ENCODE measurements around the gene HOXA6.

Gene HOXA6

DNA sequence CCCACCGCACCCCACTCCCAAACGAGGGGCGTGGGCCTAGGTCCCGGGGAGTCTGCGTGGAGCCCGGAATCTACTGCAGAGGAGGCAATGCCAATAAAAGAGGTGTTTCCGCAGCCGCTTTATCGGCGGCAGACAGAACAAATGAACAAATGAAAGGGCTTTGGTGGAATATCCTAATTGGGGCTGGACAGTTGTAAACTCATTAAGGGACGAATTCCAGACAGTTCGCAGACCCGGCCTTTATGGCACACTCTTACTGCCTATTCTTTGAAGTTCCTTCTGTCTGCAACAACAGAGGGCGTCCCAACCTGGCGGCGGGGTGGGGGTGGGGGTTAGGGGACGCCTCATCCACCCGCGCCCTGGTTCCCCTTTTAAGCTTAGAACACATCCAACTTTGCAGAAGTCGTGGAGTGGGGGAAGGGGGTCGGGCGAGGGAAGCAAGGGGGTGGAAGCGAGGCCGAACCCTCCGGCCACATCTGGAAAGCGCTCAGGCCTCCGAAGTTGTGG is 13.7 kb upstream of the HOXA6 start:
- DNase-seq (ENCODE audit: low read depth): no peak

DNA sequence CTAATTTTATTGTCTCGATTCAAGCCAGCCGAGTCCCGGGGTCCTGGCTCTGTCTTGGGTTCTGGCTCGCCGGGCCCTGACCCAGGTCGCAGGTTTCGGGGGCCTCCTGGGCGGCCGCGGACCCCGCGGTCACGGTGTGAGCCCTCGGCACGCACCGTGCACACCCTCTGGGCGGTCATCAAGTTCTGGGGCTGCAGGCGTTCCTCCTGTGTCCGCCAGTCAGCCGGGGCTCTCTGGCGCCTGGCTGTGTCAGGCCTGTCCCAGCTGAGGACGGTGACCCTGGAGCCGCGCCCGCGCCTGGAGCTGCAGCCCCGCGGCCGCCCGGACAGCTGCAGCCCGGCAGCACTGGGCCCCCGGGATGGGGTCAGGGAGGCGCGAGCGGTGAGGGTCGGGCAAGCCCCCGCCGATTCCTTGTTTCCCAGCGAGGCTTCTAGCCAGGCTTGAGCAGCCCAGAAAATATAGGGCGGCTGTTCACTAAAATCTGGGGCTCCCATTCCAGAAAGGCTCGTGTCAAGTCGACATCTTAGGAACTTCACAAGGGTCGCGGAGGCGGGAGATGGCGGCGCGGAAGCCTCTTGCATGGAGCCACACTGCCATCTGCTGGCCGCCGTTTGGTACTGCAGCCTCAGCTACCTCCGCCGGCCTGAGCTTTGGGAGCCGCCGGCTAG is 13.1 kb upstream of the HOXA6 start:
- DNase-seq (ENCODE audit: low read depth): no peak

DNA sequence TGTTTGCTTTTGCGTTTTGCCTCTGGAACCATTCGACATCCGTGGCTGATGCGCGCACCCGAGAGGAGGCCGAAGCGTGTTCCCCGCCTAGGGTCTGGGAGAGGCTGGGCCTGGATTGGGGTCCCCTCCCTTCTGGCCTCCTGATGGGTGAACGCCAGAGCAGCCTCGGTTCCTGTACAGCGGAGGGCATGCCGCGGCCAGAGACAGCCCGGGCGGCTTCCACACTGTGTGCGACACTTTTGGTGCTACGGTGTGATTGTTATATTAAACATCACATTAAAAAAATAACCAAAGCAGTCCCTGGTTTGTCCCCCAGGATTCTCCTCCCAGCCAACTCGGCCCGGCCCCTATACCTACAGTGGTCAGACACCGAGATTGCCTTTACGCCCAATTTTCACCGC is 12.6 kb upstream of the HOXA6 start:
- DNase-seq (ENCODE audit: low read depth): no peak

DNA sequence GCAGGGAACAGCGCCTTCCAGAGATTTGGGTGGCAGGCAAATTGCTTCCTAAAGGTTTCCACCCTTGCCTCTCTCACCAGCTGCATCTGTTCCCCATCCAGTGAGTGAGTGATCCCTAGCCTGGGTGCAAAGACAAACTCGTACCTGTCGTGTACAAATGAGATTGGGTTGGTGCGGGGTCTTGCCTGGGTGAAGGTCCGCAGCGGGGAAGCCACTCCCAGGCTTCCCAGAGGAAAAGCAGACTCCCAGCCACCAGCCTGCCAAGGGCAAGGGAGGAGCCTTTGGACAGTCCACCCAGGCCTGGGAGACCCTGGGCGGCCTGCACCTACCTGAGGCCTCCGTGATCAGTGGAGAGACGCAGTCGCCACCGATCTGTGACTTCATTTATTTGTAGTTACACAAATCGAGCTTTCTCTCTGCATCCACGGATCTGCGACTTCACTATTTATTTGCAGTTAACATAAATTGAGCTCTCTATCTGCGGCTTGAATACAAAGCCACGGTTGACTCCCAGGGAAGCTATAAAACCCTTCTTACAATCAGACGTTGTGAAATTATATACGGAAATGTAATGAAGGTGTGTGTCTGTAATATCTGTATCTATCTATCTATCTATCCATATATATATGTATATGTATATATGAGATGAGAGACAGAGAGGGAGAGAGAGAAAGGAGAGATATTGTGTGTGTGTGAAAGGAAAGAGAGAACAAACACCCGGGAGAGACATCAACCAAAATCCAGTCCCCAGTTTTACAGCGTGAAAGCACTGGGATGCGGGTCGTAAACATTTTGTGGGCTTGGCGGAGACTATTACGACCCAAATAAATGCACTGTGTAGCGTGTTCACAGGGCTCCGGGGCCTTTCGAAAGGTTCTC is 11.9 kb upstream of the HOXA6 start:
- DNase-seq (ENCODE audit: low read depth): no peak

DNA sequence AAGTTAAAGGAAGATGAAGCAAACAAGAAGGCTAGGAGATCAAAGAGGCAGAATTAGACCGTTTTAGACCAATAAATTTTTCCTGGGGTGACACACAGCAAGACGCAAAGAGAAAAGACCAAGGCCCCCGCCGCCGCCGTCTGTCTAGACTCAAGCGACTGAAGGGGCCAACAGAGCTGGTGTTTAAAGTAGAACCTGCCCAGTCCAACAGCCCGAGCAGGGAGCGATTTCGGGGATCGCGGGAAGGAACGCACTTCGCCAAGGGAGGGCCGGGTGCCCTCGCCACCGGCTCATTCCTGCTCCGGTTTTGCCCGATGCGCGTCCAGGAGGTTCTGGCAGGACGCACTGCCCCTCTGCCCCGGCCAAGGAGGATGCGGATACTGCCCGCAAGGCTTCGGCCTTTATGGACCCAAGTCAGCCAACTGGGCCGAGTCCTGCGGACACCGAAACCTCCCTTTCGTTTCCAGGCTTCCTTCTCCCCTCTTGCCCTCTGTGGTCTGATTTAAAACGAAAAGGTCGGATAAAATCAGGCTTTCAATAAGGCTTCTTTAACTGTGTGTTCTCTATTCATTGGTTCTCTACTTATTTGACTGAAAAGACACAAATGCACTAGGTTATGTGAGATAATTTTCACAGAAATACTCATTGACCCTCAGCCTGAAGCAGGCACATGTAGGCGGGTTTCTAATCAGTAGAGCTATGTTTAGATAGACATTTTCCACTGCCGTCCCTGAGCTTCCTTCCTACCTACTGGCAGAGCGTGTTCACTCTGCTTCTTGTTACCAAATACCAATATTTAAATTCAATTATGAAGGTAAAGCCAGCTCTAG is 11.1 kb upstream of the HOXA6 start:
- DNase-seq (ENCODE audit: low read depth): no peak

DNA sequence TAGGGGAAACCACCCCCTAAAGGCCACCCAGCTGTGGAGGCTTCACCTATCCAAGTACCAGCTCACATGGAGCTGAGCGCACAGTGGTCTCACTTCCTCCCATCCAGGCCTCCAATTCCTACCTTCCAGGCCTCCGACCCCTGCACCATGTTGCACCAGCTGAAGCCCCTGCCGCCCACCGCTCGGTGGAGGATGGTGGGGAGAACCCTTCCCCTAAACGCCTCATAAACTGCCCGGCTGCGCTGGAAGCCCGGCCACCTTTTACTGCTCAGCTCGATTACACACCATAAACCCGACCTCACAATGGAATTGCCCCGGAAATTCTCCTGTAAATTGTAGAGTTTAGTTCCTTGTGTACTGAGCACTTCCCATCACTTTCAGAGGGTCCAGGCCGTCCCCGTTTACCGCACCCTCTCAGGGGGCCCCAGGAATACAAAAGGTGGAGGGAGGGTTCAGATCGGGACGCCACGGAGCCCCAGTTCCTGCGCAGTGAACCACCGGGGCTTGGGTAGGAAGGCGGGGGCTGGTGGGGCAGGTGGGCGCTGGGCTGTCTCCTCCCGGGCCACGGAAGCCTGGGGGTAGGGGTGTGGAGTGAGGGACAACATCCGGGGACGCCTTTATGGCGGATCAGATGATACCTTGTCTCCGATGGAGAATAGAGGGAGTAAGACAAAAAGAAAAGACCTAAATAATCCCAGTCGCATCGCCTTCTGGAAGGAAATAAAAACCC is 10.3 kb upstream of the HOXA6 start:
- DNase-seq (ENCODE audit: low read depth): no peak

DNA sequence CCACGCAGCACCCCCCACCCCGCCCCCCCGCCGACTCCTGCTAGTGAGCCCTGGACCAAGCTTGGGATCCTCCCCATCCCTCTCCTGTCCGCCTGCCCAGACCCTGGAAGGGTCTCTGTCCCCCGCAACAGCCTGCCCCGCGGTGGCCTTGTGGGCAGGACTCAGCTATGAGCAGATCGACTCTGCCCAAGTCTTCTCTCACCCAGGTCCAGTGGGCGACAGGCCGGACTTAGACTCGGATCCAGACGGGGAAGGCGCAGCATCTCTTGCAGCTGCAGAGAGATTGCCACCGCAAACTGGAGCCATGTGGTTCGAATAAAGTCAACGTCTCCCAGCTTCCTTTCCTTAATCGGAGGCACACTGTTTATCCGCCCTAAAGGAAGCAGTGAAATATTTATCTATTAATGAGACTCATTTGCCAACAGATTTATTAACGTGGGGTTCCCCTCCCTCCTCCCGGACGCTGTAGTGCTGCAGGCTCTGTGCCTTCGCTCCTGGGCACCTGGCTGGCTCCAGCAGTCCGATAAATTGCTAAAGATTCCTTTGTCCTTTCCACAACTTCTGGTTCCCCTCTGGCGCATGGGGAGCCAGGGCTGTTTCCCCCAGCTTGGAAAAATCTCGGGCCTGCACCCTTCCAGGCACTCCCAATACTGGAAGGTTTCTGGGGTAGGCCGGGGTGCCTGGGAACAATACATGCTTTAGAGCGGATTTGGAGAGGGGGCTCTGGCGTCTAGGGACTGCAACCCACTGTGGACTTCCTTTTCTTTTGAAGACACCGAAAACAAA is 9.5 kb upstream of the HOXA6 start:
- DNase-seq (ENCODE audit: low read depth): no peak

DNA sequence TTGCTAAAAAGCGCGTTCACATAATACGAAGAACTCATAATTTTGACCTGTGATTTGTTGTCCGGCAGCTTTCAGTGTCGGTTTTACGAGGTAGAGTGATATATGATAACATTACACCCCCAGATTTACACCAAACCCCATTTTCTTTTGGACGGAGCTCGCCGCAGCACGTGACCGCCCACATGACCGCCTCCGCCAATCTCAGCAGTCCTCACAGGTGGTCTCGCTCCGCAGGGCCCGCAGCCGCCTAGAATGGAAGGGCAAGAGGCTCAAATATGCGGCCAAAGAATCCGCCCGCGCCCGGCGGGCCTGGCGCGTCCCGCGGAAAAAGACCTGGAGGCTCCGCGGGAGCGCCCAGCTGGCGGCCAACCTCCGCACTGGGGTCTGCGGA is 8.9 kb upstream of the HOXA6 start, which contains the start of gene HOXA7:
Gene HOXA7, minus strand, starts transcription at position 168 of the 391 bp plus-strand sequence. Its CDS starts 130 bp downstream, at position 38.
- DNase-seq (ENCODE audit: low read depth): no peak

DNA sequence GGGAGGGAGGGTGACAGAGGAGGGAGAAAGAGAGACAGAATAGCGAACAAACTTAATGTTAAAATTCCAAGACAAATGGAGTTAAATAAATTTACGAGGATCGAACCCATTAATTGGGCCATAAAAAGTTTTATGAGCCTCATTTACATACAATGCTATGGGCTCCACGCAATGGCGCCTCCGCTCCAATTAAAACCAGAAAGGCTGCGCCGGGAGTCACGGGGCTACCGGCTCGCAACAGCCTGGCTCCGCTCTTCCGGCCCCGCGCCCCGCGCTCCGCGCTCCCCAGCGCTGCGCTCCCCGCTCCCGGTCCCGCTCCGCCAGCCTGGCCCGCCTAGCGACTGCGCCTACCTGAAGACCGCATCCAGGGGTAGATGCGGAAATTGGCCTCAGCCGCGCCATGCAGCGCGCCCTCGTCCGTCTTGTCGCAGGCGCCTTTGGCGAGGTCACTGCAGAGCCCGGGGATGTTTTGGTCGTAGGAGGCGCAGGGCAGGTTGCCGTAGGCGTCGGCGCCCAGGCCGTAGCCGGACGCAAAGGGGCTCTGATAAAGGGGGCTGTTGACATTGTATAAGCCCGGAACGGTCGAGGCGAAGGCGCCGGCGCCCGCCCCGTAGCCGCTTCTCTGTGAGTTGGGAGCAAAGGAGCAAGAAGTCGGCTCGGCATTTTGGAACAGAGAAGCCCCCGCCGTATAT is 8.4 kb upstream of the HOXA6 start:
- no peak for DNase-seq (ENCODE audit: low read depth)

DNA sequence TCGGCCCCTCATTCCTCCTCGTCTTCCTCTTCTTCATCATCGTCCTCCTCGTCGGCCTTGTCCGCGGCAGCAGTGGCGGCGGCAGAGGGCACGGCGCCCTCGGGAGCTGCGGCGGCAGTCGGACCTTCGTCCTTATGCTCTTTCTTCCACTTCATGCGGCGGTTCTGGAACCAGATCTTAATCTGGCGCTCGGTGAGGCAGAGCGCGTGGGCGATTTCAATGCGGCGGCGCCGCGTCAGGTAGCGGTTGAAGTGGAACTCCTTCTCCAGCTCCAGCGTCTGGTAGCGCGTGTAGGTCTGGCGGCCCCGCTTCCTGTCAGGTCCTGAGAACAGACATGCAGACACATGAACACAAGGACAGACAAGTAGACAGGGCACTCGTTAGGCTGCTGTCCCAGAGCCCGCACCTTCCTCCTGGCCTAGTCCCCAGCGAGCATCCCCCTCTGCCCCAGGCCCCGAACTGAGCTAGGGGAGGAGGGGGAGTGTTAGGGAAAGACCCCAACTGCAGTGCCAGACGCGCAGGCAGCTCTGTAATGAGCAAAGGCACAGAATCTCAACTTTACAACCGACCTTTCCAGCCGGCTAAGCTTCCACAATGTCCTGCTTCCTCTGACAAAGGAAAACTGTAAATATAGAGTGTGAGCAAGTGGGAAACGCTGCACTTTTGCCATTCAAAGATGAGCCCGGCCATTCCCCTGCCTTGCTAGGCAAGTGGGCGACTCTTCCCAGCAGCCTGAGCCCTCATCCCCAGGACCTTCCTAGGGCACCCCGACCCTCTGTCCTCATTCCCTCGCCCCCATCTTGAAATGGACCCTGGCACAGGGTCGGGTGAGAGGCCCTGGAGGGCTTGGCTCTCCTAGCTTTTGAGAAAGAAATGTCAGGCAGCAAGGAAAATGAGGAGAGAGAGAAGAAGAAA is 7.6 kb upstream of the HOXA6 start:
- no peak for DNase-seq (ENCODE audit: low read depth)

DNA sequence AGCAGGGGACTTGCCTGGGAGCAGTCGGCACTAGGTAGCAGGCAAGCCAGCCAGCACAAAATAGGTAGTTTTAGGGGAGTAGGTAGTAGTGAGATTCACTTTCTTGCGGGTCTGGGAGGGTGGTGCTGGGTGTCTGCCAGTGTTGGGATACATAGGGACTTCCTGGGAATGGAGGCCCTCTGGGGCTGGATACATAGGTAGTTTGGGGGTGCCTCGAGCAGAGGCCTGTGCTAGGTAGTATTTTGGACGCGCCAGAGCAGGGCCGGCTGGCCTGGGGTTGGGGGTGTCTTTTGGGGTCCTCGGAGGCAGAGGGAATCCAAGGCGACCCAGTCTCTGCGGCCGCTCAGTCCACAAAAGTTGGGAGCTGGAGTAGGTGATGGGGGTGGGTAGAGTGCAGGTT is 6.8 kb upstream of the HOXA6 start:
- DNase-seq (ENCODE audit: low read depth): no peak

DNA sequence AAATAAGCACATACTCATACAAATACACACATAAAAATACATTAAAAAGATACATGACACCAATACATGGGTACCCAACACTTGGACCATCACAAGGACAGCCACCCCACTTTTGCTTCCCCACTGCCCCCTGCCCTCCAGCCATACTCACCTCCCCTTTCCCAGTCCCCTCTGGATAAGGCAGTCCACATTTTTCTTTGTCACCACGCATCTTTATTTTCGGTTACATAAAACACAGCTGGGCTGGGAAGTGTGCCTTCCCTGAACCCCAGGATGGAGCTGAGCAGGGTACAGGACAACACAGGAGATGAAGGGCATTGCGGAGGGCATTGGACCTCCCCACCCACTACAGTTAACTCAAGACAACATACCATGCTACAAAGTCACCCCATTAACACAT is 6.0 kb upstream of the HOXA6 start:
- DNase-seq (ENCODE audit: low read depth): no peak

DNA sequence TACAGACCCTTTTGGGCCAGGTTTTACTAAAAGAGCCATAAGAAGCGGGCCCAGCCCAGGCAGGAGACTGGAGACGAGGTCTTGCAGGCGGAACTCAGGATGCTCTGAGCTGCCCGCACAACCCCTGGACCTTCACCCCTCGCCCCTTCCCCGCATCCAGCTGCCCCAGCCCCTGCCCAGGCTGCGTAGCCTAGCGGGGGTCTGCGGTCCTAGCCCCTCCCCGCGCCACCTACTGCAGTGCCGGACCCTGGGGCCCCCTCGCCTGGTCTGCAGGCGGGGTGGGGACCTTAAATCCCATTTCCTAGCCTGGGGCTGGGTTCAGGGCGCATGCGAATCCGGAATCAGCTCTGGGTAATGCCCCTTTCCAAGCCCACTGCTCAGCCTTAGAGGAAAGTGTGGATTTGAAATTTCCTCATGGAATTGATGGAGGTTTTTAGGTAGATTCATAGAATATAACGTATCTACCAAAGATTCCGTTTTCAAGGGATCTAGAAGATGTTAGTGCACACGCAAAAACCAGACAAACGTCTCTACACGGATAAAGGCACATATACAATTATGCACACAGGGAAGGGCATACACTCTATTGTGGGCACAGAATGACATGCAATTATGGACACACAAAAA is 5.4 kb upstream of the HOXA6 start:
- DNase-seq (ENCODE audit: low read depth): no peak

DNA sequence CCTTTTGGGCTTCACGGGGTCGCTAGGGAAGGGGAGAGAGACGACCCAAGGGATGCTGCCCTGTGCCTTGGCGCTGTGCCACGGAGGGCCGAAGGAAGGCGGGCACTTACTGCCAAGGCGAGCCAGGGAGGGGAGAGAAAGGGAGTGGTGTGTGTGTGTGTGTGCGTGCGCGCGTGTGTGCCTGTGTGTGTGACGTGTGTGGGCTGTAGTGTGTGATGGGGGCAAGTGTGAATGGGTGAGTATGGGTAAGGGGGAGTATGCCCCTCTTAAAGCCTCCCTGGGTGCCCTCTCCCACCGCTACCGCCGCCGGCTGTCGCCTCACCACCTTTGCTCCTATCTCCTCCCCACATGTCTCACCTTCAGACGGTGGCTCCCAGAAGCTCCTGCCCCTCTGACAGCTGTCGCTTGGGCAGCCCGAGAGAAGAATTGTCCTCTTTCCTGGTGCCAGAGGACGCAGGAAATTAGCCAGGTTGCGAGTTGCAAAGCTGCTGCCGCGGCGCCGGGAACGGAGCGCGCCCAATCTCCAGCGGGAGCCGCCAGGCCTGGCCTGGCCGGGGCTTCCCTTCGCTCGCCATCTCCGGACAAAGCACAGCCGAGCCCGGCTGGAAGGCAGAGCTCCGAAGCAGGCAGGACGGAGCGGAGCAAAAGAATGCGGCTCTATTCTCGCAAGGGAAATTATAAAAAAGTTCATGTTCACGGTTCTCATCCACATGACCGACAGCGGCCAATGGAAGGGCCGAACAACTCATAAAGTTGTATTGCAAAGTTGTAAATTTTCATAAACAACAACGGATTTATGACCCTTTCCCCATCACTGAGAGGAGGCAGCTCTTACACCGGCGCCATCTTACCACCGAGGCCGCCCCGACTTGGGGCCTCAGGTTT is 4.6 kb upstream of the HOXA6 start, which contains the start of gene HOXA3:
Gene HOXA3, minus strand, starts transcription at position 653 of the 885 bp plus-strand sequence. CDS start 41,943 bp downstream, outside the sequence.
- no peak for DNase-seq (ENCODE audit: low read depth)

DNA sequence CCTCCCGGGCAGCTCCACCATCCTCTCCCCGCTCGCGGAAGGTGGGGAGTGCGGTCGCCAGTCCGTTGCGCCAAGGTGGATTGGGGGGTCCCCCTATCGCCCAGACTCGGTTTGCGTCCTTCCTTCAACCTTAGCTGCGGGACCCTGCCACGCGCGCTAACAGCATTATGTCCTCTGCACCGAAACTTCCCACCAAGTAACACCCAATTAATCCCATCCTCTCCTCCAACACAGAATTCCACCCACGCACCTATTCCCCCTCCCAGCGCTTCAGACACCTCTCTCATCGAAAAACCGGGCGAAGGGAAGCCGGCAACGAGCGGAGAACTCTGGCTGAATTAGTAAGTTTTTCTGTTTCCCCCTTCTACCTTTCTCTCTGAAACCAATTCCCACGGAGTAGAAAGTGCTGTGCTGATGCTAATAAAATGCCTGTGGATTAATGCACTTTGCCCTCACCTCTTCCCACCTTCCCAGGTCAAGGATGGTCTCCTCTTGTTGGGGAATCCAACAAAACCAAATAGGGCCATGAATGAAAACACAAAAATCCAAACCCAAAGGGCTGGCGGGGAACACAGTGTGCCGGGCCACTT is 3.9 kb upstream of the HOXA6 start:
- no peak for DNase-seq (ENCODE audit: low read depth)

DNA sequence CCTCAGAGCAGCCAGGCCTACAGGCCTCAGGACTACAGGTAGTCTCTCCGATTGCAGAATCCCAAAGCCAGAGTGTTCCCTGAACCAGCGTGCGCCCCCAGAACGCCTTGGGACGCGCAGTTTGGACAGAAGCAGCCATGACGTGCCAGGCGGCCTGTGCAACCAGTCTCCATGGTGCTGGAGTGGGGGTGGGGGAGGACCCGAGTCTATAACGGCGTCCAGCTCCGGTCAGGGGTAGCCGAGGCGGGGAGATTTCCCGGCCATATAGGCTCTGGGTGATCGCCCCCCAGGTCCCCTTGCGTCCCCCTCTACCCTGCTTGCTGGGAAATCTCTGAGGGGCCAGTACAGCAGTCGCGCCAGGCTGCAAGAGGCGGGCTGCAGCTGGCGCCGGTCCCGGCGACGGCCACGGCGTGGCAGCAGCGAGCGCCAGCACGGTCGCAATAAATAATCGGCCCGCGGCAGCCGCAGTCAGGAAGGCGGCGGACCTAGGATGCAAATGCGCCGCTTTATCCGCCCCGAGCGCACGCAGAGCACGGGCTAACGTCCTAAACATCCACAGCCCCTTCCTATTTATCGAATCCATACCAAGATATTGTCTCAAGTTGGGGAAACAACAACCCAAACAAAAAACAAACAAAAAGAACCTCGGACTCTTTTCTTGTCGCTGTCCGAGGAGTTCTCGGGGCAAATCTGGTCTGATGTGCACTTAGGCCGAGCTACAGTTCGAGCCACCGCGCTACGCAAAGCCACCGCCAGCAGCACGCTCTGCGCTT is 3.2 kb upstream of the HOXA6 start:
- no peak for DNase-seq (ENCODE audit: low read depth)

Data from CMK (cell line).